Heart left ventricle (tissue), 16 donors: ENCODE measurements around the gene FLRT1. TPM values are rescaled to one million over a fixed set of nuclear protein-coding genes. Genes with fewer than 3 reads are reported as not detected.
A peak's percentile ranks its signal among the peaks of the same experiment; 100 is the strongest.

Source experiments
- ATAC-seq, 4 donors: fragments of 200-7000 bp; cut with Tn5 transposase; one replicate each; pipeline ENCODE4 v1.9.1; 2020 to 2022; ENCODE audit warnings: moderate library complexity in 4 of 4, mild to moderate bottlenecking in 3 of 4, moderate number of reproducible peaks in 1 of 4
- DNase-seq, 5 donors: peaks; one replicate each; pipeline ENCODE4 v3.0.0-alpha.2; 2020
- H3K27ac ChIP-seq, 12 donors: fragments of 200-600 bp; sonication (generic) in 4 of 12; one replicate each; pipeline versions ENCODE4 v1.5.0 to v1.8.0; 2016 to 2022; ENCODE audit warnings: mild to moderate bottlenecking in 2 of 12
- H3K27me3 ChIP-seq, 9 donors: fragments of 200-600 bp; sonication (generic) in 2 of 9; one replicate each; pipeline versions ENCODE4 v1.5.1 to v1.8.0; 2016 to 2022; ENCODE audit warnings: mild to moderate bottlenecking in 3 of 9
- H3K36me3 ChIP-seq, 9 donors: fragments of 200-600 bp; sonication (generic) in 2 of 9; one replicate each; pipeline versions ENCODE4 v1.5.0 to v1.8.0; 2018 to 2022; ENCODE audit warnings: mild to moderate bottlenecking in 2 of 9
- H3K4me1 ChIP-seq, 12 donors: fragments of 200-600 bp; sonication (generic) in 4 of 12; one replicate each; pipeline versions ENCODE4 v1.5.0 to v1.8.0; 2016 to 2022; ENCODE audit warnings: mild to moderate bottlenecking in 3 of 12
- H3K4me3 ChIP-seq, 12 donors: fragments of 200-600 bp; sonication (generic) in 4 of 12; one replicate each; pipeline versions ENCODE4 v1.5.0 to v1.8.0; 2017 to 2022; ENCODE audit warnings: mild to moderate bottlenecking in 9 of 12, moderate library complexity in 4 of 12
- H3K9me3 ChIP-seq, 12 donors: fragments of 200-600 bp; sonication (generic) in 4 of 12; one replicate each; pipeline versions ENCODE4 v1.5.0 to v1.8.0; 2016 to 2022; ENCODE audit warnings: mild to moderate bottlenecking in 1 of 12
- CTCF ChIP-seq, 12 donors: fragments of 200-600 bp; sonication (generic) in 4 of 12; IDR thresholded peaks; one replicate each; pipeline versions ENCODE4 v1.5.0 to v1.8.0; 2018 to 2022; ENCODE audit warnings: antibody characterized with exemption in 12 of 12, mild to moderate bottlenecking in 5 of 12
- POLR2A ChIP-seq, 2 donors: fragments of 450-650 bp; IDR thresholded peaks; one replicate each; pipeline ENCODE4 v1.6.1; 2017; ENCODE audit warnings: antibody characterized with exemption in 2 of 2, mild to moderate bottlenecking in 2 of 2, moderate library complexity in 2 of 2
- WGBS, 4 donors: extraction: QIAGEN DNeasy Blood & Tissue Kit in 2 of 4; methylation state at CpG; one replicate each; pipeline versions ENCODE4 v1.1.5 to v1.1.7; 2013 to 2018; 5-methylcytosine and 5-hydroxymethylcytosine counted together
- intact Hi-C, 10 donors: fragments of 100-400 bp; cut with DNase I; formaldehyde crosslinking; loops; one replicate each; pipeline versions ENCODE4 v1.11.1 to v1.14.2; 2022
- polyA plus RNA-seq, 2 donors: library from polyadenylated mRNA; stranded (reverse); fragments of 200-250 nt; gene quantifications; one replicate each; pipeline ENCODE4 v1.2.3, GENCODE V29; 2013
- total RNA-seq, 9 donors: library from RNA; depleted of rRNA in 2 of 9; stranded (reverse); fragments of >200 nt in 2 of 9; fragmentation: NEBNext Ultra II Directional in 3 of 9; extraction: Animal tissue kit (Norgen Biotek cat#: 25700) in 3 of 9; gene quantifications; one replicate each; pipeline versions ENCODE4 v1.1.0 to v1.2.4, GENCODE V29; 2016 to 2023
- donor health status: ischemic (EF 13 %, LVEDD 7.1; RV severe dilation, severe dysfunction).
- donor health status: healthy with polysubstance abuse.
- donor health status: DM: no; HTN: yes; CAD: no.
- donor health status: DM: no; HTN: no; CAD: no.
- donor health status: ischemic (EF 25% LVEDD 6.9; RV normal size, moderate dysfunction).
- donor health status: ischemic (EF 25% LVEDD 5.7; RV mildly dilated, moderate dysfunction).
- donor health status: healthy.
- donor health status: DM: yes; HTN: yes; CAD: no.
- donor health status: ischemic (EF 35%, LVEDD 5.7; RV mildly dilated, moderate dysfunction).
- donor health status: nonischemic (EF 11% LVEDD 7.7; RV severe dilation, severe dysfunction).
- donor health status: DM: yes; HTN: yes; CAD: no.
- donor health status: PGD.
- donor health status: ischemic (EF 29% LVEDD 5.4; RV normal size, mild dysfunction).
- donor health status: nonischemic (EF 23%, LVEDD 6.1; RV moderate dilation, normal function).

FLRT1 gene
- total and polyA plus RNA-seq, 11 donors, result 0.20 to 1.4 (median 0.37) TPM

GRCh38 chr11:64000026-64000739 lies 35.5 kb upstream of the FLRT1 start:
- peak; percentile 67 to 88 (median 78) for DNase-seq
- peaks cover 0 to 21% (median 0%) of the 10 kb centered on the region in 9 donors for H3K27me3 ChIP-seq
- peaks cover 0 to 34% (median 28%) of the 10 kb centered on the region in 9 donors for H3K36me3 ChIP-seq
- 4 to 24% (median 7%) methylated on average over 6 to 67 of the region's 67 CpGs for WGBS, 4 donors
- no peaks in the 10 kb centered on the region for H3K9me3 ChIP-seq
- H3K27ac ChIP-seq, result peak overlapping the region in 3 of 12 donors; percentile 28 to 47 (median 32)
- TF ChIP-seq CTCF (IDR thresholded peaks at IDR 0.05) (peak; percentile 70 to 91 (median 82)), POLR2A (IDR thresholded peaks at IDR 0.05) (peak in 1 of 2 donors; percentile 16)
- intact Hi-C loops, result loop anchor here in 7 of 10 donors (1.0 to 2.0 kb wide), 3 partner anchors 148 to 151 kb away; no protein-coding TSS in a partner anchor
- peaks cover 0 to 43% (median 35%) of the 10 kb centered on the region in 12 donors for H3K4me1 ChIP-seq
- peak overlapping the region; percentile 25 to 60 (median 50) for H3K4me3 ChIP-seq
- peak; percentile 46 to 87 (median 78) for ATAC-seq

- Histone ChIP-seq H3K27ac (peak overlapping the region in 4 of 12 donors; percentile 1 to 47 (median 30)), H3K4me1 (peaks cover 0 to 43% (median 35%) of the 10 kb centered on the region in 12 donors), H3K27me3 (peaks cover 0 to 22% (median 0%) of the 10 kb centered on the region in 9 donors), H3K4me3 (peak overlapping the region; percentile 25 to 60 (median 50)), H3K9me3 (no peaks in the 10 kb centered on the region), H3K36me3 (peaks cover 0 to 27% (median 22%) of the 10 kb centered on the region in 9 donors)
- 24 to 42% (median 35%) methylated on average over 40 to 60 of the region's 60 CpGs for WGBS, 4 donors
- DNase-seq, result no peak
- ATAC-seq, result no peak
- intact Hi-C loops, result loop anchor here in 8 of 10 donors (1.0 to 2.0 kb wide), 3 partner anchors 147 to 150 kb away; no protein-coding TSS in a partner anchor
- TF ChIP-seq CTCF (IDR thresholded peaks at IDR 0.05), result peak in 2 of 12 donors; percentile 4 to 27
- TF ChIP-seq POLR2A (IDR thresholded peaks at IDR 0.05), result no peak
These were observed 34.8 kb upstream of the FLRT1 start for GRCh38 chr11:64000740-64001483.

GRCh38 chr11:64001484-64002420 lies 34.0 kb upstream of the FLRT1 start:
- H3K27ac ChIP-seq, result peak overlapping the region in 1 of 12 donors; percentile 1
- H3K36me3 ChIP-seq, result peaks cover 0 to 19% (median 15%) of the 10 kb centered on the region in 9 donors
- peak overlapping the region in 3 of 12 donors; percentile 47 to 60 (median 58) for H3K4me3 ChIP-seq
- H3K27me3 ChIP-seq, result peaks cover 0 to 28% (median 0%) of the 10 kb centered on the region in 9 donors
- no peaks in the 10 kb centered on the region for H3K9me3 ChIP-seq
- ATAC-seq, result peak in 1 of 4 donors; percentile 7
- TF ChIP-seq POLR2A (IDR thresholded peaks at IDR 0.05) (no peak), CTCF (IDR thresholded peaks at IDR 0.05) (no peak)
- WGBS, 4 donors, result 51 to 70% (median 54%) methylated on average over 13 to 23 of the region's 23 CpGs
- H3K4me1 ChIP-seq, result peaks cover 0 to 43% (median 35%) of the 10 kb centered on the region in 12 donors
- intact Hi-C loops, result loop anchor here in 3 of 10 donors (1.0 to 2.0 kb wide), 2 partner anchors 147 kb away; no protein-coding TSS in a partner anchor
- DNase-seq, result peak in 2 of 5 donors; percentile 43 to 60
